HepG2 (cell line): ENCODE data around the gene NFKBIL1. TPM values are rescaled to one million over a fixed set of nuclear protein-coding genes. Genes with fewer than 3 reads are reported as not detected.

ENCODE experiments used
- ASH2L ChIP-seq: fragments of 300-600, 200-600 bp; sonication (generic); IDR thresholded peaks from 2 replicates; pipeline ENCODE4 v1.7.0; 2017; ENCODE audit warnings: low read depth, mild to moderate bottlenecking, moderate library complexity, mixed read lengths, low read length; ENCODE audit not compliant: insufficient read length
- FOXA1 ChIP-seq, 2 experiments: fragments of 450-650 bp in 1 of 2; sonication (generic) in 1 of 2; formaldehyde crosslinking in 1 of 2; IDR thresholded peaks; 2 replicates each; pipeline versions ENCODE4 v1.4.0 to v1.6.1; 2016 to 2020; ENCODE audit warnings: missing genetic modification reagents in 1 of 2
- RAD51 ChIP-seq: fragments of 450-650 bp; IDR thresholded peaks from 2 replicates; pipeline ENCODE4 v1.6.1; 2016; ENCODE audit warnings: borderline replicate concordance
- TGIF2 ChIP-seq: IDR thresholded peaks from 2 replicates; pipeline ENCODE4 v1.6.1; 2016; ENCODE audit warnings: control low read depth, missing compliant biosample characterization
- ZEB1 ChIP-seq: IDR thresholded peaks from 2 replicates; pipeline ENCODE4 v1.6.1; 2012; ENCODE audit warnings: mild to moderate bottlenecking, low read depth, inconsistent platforms; ENCODE audit not compliant: insufficient replicate concordance
- ZNF577 ChIP-seq: sonication (generic); formaldehyde crosslinking; IDR thresholded peaks from 2 replicates; pipeline ENCODE4 v1.4.0; 2020; ENCODE audit warnings: mild to moderate bottlenecking, low read depth, missing genetic modification reagents, borderline replicate concordance
- polyA plus RNA-seq, 8 experiments: library from polyadenylated mRNA; depleted of rRNA in 3 of 8; stranded (reverse) in 7 of 8; unstranded in 1 of 8; fragments of >200 nt; fragmentation: Illumina TruSeq in 4 of 8; extraction: Trizol in 4 of 8; gene quantifications; 2 replicates each; pipeline versions ENCODE4 v1.2.1 to v1.2.3, GENCODE V29; 2011 to 2016; ENCODE audit warnings: low read depth in 4 of 8, missing spikeins in 1 of 8, mixed read lengths in 1 of 8; ENCODE audit not compliant: insufficient read depth in 1 of 8
- total RNA-seq, 5 experiments: library from RNA; depleted of rRNA; stranded (reverse); fragments of >200 nt; fragmentation: Illumina TruSeq; extraction: Trizol; gene quantifications; 2 replicates each; pipeline ENCODE4 v1.2.3, GENCODE V29; 2016; ENCODE audit warnings: low read depth in 1 of 5
- TF ChIP-seq, protein P1 (sequence below), 2 experiments: IDR thresholded peaks; 2 replicates each; pipeline ENCODE4 v1.6.1; 2011 to 2012; ENCODE audit warnings: low read length in 2 of 2, borderline replicate concordance in 1 of 2, low read depth in 1 of 2, mild to moderate bottlenecking in 1 of 2, moderate library complexity in 1 of 2
- TF ChIP-seq, protein P2 (sequence below): sonication (generic); formaldehyde crosslinking; conservative IDR thresholded peaks from 2 replicates; pipeline ENCODE4 v1.8.0; 2022; ENCODE audit warnings: mild to moderate bottlenecking, moderate library complexity, missing genetic modification reagents
- TF ChIP-seq, protein P3 (sequence below): sonication (generic); formaldehyde crosslinking; IDR thresholded peaks from 2 replicates; pipeline ENCODE4 v1.4.0; 2020; ENCODE audit warnings: missing genetic modification reagents, borderline replicate concordance
- TF ChIP-seq, protein P4 (sequence below): sonication (generic); formaldehyde crosslinking; IDR thresholded peaks from 2 replicates; pipeline ENCODE4 v1.8.0; 2022; ENCODE audit warnings: missing genetic modification reagents, mild to moderate bottlenecking, borderline replicate concordance
- TF ChIP-seq, protein P5 (sequence below): sonication (generic); formaldehyde crosslinking; IDR thresholded peaks from 2 replicates; pipeline ENCODE4 v1.4.0; 2020; ENCODE audit warnings: mild to moderate bottlenecking, low read depth, missing genetic modification reagents

The NFKBIL1 gene
- total and polyA plus RNA-seq, 2 of the 13 experiments (the other 11 are each of a cell fraction or from before 2014, with no cell fraction given): 9.7 to 19.5 TPM

DNA sequence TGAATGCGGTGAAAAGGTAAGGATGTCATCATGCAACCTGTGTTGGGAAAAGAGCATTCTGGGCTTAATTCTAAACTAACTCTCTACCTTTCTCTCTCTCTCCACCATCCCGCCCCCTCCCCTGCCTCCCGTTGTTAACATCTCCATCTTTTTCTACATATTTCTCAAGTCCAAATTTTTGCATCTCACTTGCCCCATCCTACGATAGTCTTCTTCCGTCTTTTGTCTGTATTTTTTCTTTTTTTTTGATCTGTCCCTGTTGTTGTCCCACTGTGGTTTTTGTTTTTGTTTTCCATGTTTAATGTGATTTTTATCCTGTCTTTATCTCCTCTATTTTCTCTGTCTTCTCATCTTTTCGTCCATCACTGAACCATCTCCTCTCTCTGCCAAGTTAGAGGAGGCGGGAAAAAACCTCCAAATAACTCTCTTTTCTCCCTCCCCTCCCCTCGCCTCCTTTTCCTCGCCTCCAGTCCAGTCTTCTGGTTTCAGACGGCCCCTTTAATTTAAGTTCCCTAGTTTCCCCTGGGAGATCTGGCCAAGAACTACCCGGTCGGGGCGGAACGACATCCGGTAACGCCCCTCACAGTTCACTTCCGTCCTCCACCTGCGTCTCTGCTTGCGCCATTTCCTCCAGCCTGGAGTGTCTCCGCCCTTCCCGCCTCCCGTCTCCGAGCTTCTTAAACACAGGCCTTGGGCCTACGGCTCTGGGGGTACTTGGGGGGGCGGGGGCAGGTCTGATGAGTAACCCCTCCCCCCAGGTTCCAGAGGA is at the start of gene NFKBIL1 (continued):
- TF ChIP-seq, protein P1, sequence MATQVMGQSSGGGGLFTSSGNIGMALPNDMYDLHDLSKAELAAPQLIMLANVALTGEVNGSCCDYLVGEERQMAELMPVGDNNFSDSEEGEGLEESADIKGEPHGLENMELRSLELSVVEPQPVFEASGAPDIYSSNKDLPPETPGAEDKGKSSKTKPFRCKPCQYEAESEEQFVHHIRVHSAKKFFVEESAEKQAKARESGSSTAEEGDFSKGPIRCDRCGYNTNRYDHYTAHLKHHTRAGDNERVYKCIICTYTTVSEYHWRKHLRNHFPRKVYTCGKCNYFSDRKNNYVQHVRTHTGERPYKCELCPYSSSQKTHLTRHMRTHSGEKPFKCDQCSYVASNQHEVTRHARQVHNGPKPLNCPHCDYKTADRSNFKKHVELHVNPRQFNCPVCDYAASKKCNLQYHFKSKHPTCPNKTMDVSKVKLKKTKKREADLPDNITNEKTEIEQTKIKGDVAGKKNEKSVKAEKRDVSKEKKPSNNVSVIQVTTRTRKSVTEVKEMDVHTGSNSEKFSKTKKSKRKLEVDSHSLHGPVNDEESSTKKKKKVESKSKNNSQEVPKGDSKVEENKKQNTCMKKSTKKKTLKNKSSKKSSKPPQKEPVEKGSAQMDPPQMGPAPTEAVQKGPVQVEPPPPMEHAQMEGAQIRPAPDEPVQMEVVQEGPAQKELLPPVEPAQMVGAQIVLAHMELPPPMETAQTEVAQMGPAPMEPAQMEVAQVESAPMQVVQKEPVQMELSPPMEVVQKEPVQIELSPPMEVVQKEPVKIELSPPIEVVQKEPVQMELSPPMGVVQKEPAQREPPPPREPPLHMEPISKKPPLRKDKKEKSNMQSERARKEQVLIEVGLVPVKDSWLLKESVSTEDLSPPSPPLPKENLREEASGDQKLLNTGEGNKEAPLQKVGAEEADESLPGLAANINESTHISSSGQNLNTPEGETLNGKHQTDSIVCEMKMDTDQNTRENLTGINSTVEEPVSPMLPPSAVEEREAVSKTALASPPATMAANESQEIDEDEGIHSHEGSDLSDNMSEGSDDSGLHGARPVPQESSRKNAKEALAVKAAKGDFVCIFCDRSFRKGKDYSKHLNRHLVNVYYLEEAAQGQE (IDR thresholded peaks at IDR 0.05; ENCODE audit: borderline replicate concordance in 1 of 2, low read depth in 1 of 2, low read length in 2 of 2): no peak; a peak in 1 of 4 replicates
- TF ChIP-seq ZNF577 (no peak), RAD51 (0 out of 2 replicates have a peak, but pooled peaks have one; percentile 5), ASH2L (peak; percentile 51), FOXA1 (IDR thresholded peaks at IDR 0.05) (0 out of 2 replicates have a peak, but pooled peaks have one; percentile 32), FOXA1 (CRISPR knock-in tag; IDR thresholded peaks at IDR 0.05) (0 out of 2 replicates have a peak, but pooled peaks have one; percentile 27), ZEB1 (peak; percentile 72), TGIF2 (0 out of 2 replicates have a peak, but pooled peaks have one; percentile 22)
- TF ChIP-seq, protein P2, sequence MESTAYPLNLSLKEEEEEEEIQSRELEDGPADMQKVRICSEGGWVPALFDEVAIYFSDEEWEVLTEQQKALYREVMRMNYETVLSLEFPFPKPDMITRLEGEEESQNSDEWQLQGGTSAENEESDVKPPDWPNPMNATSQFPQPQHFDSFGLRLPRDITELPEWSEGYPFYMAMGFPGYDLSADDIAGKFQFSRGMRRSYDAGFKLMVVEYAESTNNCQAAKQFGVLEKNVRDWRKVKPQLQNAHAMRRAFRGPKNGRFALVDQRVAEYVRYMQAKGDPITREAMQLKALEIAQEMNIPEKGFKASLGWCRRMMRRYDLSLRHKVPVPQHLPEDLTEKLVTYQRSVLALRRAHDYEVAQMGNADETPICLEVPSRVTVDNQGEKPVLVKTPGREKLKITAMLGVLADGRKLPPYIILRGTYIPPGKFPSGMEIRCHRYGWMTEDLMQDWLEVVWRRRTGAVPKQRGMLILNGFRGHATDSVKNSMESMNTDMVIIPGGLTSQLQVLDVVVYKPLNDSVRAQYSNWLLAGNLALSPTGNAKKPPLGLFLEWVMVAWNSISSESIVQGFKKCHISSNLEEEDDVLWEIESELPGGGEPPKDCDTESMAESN: no peak; the same call in 1 of the 2 replicates
- TF ChIP-seq, protein P3, sequence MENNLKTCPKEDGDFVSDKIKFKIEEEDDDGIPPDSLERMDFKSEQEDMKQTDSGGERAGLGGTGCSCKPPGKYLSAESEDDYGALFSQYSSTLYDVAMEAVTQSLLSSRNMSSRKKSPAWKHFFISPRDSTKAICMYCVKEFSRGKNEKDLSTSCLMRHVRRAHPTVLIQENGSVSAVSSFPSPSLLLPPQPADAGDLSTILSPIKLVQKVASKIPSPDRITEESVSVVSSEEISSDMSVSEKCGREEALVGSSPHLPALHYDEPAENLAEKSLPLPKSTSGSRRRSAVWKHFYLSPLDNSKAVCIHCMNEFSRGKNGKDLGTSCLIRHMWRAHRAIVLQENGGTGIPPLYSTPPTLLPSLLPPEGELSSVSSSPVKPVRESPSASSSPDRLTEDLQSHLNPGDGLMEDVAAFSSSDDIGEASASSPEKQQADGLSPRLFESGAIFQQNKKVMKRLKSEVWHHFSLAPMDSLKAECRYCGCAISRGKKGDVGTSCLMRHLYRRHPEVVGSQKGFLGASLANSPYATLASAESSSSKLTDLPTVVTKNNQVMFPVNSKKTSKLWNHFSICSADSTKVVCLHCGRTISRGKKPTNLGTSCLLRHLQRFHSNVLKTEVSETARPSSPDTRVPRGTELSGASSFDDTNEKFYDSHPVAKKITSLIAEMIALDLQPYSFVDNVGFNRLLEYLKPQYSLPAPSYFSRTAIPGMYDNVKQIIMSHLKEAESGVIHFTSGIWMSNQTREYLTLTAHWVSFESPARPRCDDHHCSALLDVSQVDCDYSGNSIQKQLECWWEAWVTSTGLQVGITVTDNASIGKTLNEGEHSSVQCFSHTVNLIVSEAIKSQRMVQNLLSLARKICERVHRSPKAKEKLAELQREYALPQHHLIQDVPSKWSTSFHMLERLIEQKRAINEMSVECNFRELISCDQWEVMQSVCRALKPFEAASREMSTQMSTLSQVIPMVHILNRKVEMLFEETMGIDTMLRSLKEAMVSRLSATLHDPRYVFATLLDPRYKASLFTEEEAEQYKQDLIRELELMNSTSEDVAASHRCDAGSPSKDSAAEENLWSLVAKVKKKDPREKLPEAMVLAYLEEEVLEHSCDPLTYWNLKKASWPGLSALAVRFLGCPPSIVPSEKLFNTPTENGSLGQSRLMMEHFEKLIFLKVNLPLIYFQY (CRISPR knock-in tag): 0 out of 2 replicates have a peak, but pooled peaks have one; percentile 17
- TF ChIP-seq, protein P4, sequence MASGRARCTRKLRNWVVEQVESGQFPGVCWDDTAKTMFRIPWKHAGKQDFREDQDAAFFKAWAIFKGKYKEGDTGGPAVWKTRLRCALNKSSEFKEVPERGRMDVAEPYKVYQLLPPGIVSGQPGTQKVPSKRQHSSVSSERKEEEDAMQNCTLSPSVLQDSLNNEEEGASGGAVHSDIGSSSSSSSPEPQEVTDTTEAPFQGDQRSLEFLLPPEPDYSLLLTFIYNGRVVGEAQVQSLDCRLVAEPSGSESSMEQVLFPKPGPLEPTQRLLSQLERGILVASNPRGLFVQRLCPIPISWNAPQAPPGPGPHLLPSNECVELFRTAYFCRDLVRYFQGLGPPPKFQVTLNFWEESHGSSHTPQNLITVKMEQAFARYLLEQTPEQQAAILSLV: peak; percentile 69
- TF ChIP-seq, protein P5, sequence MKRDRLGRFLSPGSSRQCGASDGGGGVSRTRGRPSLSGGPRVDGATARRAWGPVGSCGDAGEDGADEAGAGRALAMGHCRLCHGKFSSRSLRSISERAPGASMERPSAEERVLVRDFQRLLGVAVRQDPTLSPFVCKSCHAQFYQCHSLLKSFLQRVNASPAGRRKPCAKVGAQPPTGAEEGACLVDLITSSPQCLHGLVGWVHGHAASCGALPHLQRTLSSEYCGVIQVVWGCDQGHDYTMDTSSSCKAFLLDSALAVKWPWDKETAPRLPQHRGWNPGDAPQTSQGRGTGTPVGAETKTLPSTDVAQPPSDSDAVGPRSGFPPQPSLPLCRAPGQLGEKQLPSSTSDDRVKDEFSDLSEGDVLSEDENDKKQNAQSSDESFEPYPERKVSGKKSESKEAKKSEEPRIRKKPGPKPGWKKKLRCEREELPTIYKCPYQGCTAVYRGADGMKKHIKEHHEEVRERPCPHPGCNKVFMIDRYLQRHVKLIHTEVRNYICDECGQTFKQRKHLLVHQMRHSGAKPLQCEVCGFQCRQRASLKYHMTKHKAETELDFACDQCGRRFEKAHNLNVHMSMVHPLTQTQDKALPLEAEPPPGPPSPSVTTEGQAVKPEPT: peak; percentile 57; the same call in 1 of the 2 replicates
